ENCODE results near the gene HTRA1.

Gene HTRA1

DNA sequence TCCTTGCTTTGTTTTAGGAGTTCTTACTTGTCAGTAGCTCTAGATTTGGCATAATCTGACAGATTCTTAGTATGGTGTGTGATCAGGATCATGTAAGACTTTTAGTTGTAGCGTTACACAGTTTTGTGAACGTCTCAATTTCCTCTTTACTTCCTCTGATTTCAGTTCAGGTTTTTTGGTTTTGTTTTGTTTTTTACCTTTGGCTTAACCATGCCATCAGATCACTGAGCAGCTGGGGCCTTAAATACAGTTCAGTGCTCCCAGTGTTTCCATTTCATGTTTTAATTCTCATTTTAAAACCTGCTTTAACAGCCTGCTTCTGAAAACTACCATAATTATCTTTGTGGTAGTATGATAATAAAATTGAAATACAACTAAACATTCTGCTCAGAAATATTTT is 34.1 kb upstream of the HTRA1 start:
- no peak for DNase-seq
- no peaks in the 10 kb centered on the region for H3K27me3 ChIP-seq (replicated peaks)
- no peak overlapping the region for H3K4me3 ChIP-seq (ENCODE audit: low read depth, low read length)
- peaks cover 4% of the 10 kb centered on the region for H3K36me3 ChIP-seq (replicated peaks)
- H3K27ac ChIP-seq = no peak overlapping the region
- TF ChIP-seq, protein P1, sequence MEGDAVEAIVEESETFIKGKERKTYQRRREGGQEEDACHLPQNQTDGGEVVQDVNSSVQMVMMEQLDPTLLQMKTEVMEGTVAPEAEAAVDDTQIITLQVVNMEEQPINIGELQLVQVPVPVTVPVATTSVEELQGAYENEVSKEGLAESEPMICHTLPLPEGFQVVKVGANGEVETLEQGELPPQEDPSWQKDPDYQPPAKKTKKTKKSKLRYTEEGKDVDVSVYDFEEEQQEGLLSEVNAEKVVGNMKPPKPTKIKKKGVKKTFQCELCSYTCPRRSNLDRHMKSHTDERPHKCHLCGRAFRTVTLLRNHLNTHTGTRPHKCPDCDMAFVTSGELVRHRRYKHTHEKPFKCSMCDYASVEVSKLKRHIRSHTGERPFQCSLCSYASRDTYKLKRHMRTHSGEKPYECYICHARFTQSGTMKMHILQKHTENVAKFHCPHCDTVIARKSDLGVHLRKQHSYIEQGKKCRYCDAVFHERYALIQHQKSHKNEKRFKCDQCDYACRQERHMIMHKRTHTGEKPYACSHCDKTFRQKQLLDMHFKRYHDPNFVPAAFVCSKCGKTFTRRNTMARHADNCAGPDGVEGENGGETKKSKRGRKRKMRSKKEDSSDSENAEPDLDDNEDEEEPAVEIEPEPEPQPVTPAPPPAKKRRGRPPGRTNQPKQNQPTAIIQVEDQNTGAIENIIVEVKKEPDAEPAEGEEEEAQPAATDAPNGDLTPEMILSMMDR (IDR thresholded peaks at IDR 0.05; ENCODE audit: low read depth, low read length, missing control alignments) = no peak
- in situ Hi-C loops (cut with HindIII; ENCODE audit: low pct_ligation_motif_present, low sequenced_read_pairs) = loop anchor here (25.0 kb wide), 1 partner anchor 140 kb away; no protein-coding TSS in a partner anchor

DNA sequence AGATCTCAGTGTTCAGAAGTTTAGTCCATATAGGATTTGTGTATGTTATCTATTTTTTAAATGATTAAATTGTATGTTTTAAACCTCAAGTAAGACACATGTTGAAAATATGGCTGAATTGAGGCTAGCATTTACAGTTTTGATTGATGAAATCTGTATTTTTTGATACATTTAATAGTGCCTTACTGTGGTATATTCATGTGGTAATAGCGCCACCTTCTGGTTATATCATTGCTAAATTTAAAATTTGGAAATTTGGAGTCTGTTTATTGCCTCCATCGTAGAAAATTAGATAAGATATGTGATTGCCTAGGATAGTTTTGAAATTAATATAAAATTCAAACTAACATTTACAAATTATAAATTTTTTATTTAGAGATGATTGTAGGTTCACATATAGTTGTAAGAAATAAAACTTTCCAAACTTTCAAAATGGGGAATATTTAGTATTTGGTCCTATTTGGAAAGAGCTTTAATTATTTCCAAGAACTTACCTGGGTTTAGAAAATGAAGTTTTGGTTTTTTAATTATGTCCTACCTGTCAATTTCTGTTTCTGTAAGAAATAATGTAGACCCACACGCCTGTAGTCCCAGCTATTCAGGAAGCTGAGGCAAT is 26.0 kb upstream of the HTRA1 start:
- in situ Hi-C loops (cut with HindIII; ENCODE audit: low pct_ligation_motif_present, low sequenced_read_pairs) = loop anchor here (25.0 kb wide), 1 partner anchor 148 kb away; no protein-coding TSS in a partner anchor
- no peak for DNase-seq
- Histone ChIP-seq H3K36me3 (replicated peaks) (no peaks in the 10 kb centered on the region), H3K27me3 (replicated peaks) (no peaks in the 10 kb centered on the region), H3K4me3 (ENCODE audit: low read depth, low read length) (no peak overlapping the region), H3K27ac (no peak overlapping the region)
- TF ChIP-seq, protein P1 (IDR thresholded peaks at IDR 0.05; ENCODE audit: low read depth, low read length, missing control alignments) = peak; percentile 5

DNA sequence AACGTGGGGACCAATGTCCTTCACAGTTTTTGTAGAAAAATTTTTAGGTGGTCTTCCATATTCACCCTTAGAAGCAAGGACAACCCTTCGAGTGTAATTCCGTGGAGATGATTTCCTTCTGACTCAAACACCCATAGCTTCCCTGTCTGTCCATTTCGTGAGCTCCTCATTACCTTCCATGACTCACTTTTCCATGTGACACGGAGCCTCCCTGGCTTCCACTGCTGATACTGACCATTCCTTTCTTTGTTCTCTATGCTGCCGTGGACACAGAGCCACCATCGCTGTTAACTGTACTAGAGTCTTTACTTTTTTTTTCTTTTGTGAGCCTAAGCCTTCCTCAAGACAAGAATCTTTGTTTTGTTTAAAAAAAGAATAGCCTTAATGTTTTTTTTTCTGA is 19.4 kb upstream of the HTRA1 start:
- no peaks in the 10 kb centered on the region for H3K27me3 ChIP-seq (replicated peaks)
- TF ChIP-seq, protein P1 (IDR thresholded peaks at IDR 0.05; ENCODE audit: low read depth, low read length, missing control alignments) = no peak
- no peaks in the 10 kb centered on the region for H3K36me3 ChIP-seq (replicated peaks)
- no peak overlapping the region for H3K27ac ChIP-seq
- DNase-seq = peak; percentile 68
- no peak overlapping the region for H3K4me3 ChIP-seq (ENCODE audit: low read depth, low read length)
- in situ Hi-C loops (cut with HindIII; ENCODE audit: low pct_ligation_motif_present, low sequenced_read_pairs) = loop anchor here (25.0 kb wide), 1 partner anchor 155 kb away; no protein-coding TSS in a partner anchor

DNA sequence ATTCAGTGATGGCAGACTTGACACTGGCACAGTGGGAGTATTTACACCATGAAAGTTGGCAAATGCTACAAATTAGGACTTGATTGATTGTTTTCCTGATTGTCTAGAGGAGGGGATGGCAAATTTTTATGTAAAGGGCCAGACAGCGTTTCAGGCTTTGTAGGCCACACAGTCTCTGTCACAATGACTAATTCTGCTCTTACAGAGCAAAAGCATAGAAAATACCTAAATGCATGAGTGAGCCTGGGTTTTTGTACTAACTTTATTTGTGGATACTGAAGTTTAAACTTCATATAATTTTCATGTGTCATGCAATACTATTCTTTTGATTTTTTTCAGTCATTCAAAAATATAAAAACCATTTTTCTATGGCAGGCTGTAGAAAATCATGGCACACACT is 15.9 kb upstream of the HTRA1 start:
- DNase-seq = no peak
- H3K27me3 ChIP-seq (replicated peaks) = no peaks in the 10 kb centered on the region
- TF ChIP-seq, protein P1 (IDR thresholded peaks at IDR 0.05; ENCODE audit: low read depth, low read length, missing control alignments) = no peak
- H3K4me3 ChIP-seq (ENCODE audit: low read depth, low read length) = no peak overlapping the region
- in situ Hi-C loops (cut with HindIII; ENCODE audit: low pct_ligation_motif_present, low sequenced_read_pairs) = loop anchor here (25.0 kb wide), 1 partner anchor 158 kb away; no protein-coding TSS in a partner anchor
- no peaks in the 10 kb centered on the region for H3K36me3 ChIP-seq (replicated peaks)
- no peak overlapping the region for H3K27ac ChIP-seq

DNA sequence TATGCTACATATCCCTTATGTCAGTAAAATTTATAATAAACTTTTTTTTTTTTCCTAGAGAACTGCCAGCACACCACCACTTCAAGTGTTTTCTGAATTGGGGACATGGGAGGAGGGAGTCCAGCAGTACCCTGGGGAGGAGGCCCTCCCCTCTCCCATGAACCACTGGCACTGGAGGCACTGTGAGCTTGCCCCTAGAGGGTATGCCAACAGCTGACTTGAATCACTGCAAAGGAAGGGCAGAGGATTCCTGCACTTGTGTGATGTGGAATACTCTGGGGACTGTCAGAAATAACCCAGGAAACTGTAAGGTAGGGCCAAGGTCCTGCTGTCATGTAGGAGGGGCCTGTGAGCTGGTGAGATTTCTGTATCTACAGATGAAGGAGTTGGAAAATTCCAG is 15.4 kb upstream of the HTRA1 start:
- Histone ChIP-seq H3K27ac (no peak overlapping the region), H3K27me3 (replicated peaks) (no peaks in the 10 kb centered on the region), H3K4me3 (ENCODE audit: low read depth, low read length) (no peak overlapping the region), H3K36me3 (replicated peaks) (no peaks in the 10 kb centered on the region)
- TF ChIP-seq, protein P1 (IDR thresholded peaks at IDR 0.05; ENCODE audit: low read depth, low read length, missing control alignments) = no peak
- DNase-seq = no peak
- in situ Hi-C loops (cut with HindIII; ENCODE audit: low pct_ligation_motif_present, low sequenced_read_pairs) = loop anchor here (25.0 kb wide), 1 partner anchor 159 kb away; no protein-coding TSS in a partner anchor

Measured in brain microvascular endothelial cell (primary cell).